ENCODE data around the gene RSL24D1.

GRCh38 chr15:55170361-55170760 lies 26.4 kb downstream of the RSL24D1 start:
- TF ChIP-seq CTCF (IDR thresholded peaks at IDR 0.05) (no peak), POLR2A (IDR thresholded peaks at IDR 0.05) (no peak), POLR2AphosphoS5 (IDR thresholded peaks at IDR 0.05) (no peak)
